Upper lobe of right lung (tissue), 1 donor: Measurements from ENCODE around the gene FBXW11. TPM values are rescaled to one million over a fixed set of nuclear protein-coding genes. Genes with fewer than 3 reads are reported as not detected.
A peak's percentile ranks its signal among the peaks of the same experiment; 100 is the strongest.

ENCODE experiments used
- ATAC-seq: fragments of 200-7000 bp; cut with Tn5 transposase; one replicate; pipeline ENCODE4 v1.9.1; 2020; ENCODE audit warnings: mild to moderate bottlenecking, moderate library complexity
- DNase-seq: peaks from one replicate; pipeline ENCODE4 v3.0.0-alpha.2; 2020
- H3K27ac ChIP-seq: fragments of 200-600 bp; one replicate; pipeline ENCODE4 v1.8.0; 2022
- H3K27me3 ChIP-seq: fragments of 200-600 bp; one replicate; pipeline ENCODE4 v1.8.0; 2022; ENCODE audit warnings: mild to moderate bottlenecking
- H3K36me3 ChIP-seq: fragments of 200-600 bp; one replicate; pipeline ENCODE4 v1.8.0; 2022
- H3K4me1 ChIP-seq: fragments of 200-600 bp; one replicate; pipeline ENCODE4 v1.8.0; 2022
- H3K4me3 ChIP-seq: fragments of 200-600 bp; one replicate; pipeline ENCODE4 v1.8.0; 2022; ENCODE audit warnings: mild to moderate bottlenecking
- H3K9me3 ChIP-seq: fragments of 200-600 bp; one replicate; pipeline ENCODE4 v1.8.0; 2022
- CTCF ChIP-seq: fragments of 200-600 bp; IDR thresholded peaks from one replicate; pipeline ENCODE4 v1.8.0; 2022; ENCODE audit warnings: antibody characterized with exemption
- intact Hi-C: fragments of 100-400 bp; cut with DNase I; formaldehyde crosslinking; loops from one replicate; pipeline ENCODE4 v1.11.0; 2022
- total RNA-seq: library from RNA; stranded (reverse); fragmentation: NEBNext Ultra II Directional; extraction: Animal tissue kit (Norgen Biotek cat#: 25700); gene quantifications from one replicate; pipeline ENCODE4 v1.2.1, GENCODE V29; 2021
- donor health status: DM: no; HTN: yes; CAD: no; lungs with severe emphysema.

Gene FBXW11
- total RNA-seq, 1 donor from 2014 or later: 61.8 TPM

- Histone ChIP-seq H3K36me3 (no peaks in the 10 kb centered on the region), H3K27ac (no peak overlapping the region), H3K27me3 (no peaks in the 10 kb centered on the region), H3K9me3 (no peaks in the 10 kb centered on the region), H3K4me3 (no peak overlapping the region), H3K4me1 (peaks cover under 1% of the 10 kb centered on the region)
- no peak for TF ChIP-seq CTCF
- intact Hi-C loops: no loop called here
- DNase-seq (no peak), ATAC-seq (no peak)
These were observed 150.4 kb downstream of the FBXW11 start for GRCh38 chr5:171855798-171856763.

GRCh38 chr5:171855265-171855664, 151.2 kb downstream of the FBXW11 start:
- no peak for ATAC-seq
- intact Hi-C loops: no loop called here
- TF ChIP-seq CTCF: no peak

GRCh38 chr5:171852255-171852681, 154.2 kb downstream of the FBXW11 start:
- no peaks in the 10 kb centered on the region for H3K9me3 ChIP-seq
- intact Hi-C loops: no loop called here
- H3K36me3 ChIP-seq: no peaks in the 10 kb centered on the region
- ATAC-seq: peak; percentile 15
- no peak overlapping the region for H3K27ac ChIP-seq
- TF ChIP-seq CTCF: no peak
- no peak overlapping the region for H3K4me3 ChIP-seq
- no peaks in the 10 kb centered on the region for H3K4me1 ChIP-seq
- no peak for DNase-seq
- H3K27me3 ChIP-seq: no peaks in the 10 kb centered on the region

More at GRCh38 chr5:171855265-171855664, 151.2 kb downstream of the FBXW11 start:
- Histone ChIP-seq H3K4me1 (no peaks in the 10 kb centered on the region), H3K9me3 (no peaks in the 10 kb centered on the region), H3K4me3 (no peak overlapping the region), H3K27ac (no peak overlapping the region), H3K36me3 (no peaks in the 10 kb centered on the region), H3K27me3 (no peaks in the 10 kb centered on the region)
- DNase-seq: no peak

GRCh38 chr5:171851251-171851650, 155.2 kb downstream of the FBXW11 start:
- Histone ChIP-seq H3K36me3 (no peaks in the 10 kb centered on the region), H3K4me3 (no peak overlapping the region), H3K4me1 (no peaks in the 10 kb centered on the region), H3K9me3 (no peaks in the 10 kb centered on the region), H3K27ac (no peak overlapping the region), H3K27me3 (no peaks in the 10 kb centered on the region)
- intact Hi-C loops: no loop called here
- no peak for DNase-seq
- no peak for TF ChIP-seq CTCF
- ATAC-seq: no peak

- intact Hi-C loops: no loop called here
- ATAC-seq (no peak), DNase-seq (no peak)
- no peaks in the 10 kb centered on the region for H3K4me1 ChIP-seq
- no peaks in the 10 kb centered on the region for H3K36me3 ChIP-seq
- no peaks in the 10 kb centered on the region for H3K9me3 ChIP-seq
- no peak overlapping the region for H3K27ac ChIP-seq
- no peak overlapping the region for H3K4me3 ChIP-seq
- TF ChIP-seq CTCF: peak; percentile 12
- H3K27me3 ChIP-seq: no peaks in the 10 kb centered on the region
These were observed 156.0 kb downstream of the FBXW11 start for GRCh38 chr5:171850324-171850947.
